Measurements from ENCODE around the gene SMAD6.

DNA sequence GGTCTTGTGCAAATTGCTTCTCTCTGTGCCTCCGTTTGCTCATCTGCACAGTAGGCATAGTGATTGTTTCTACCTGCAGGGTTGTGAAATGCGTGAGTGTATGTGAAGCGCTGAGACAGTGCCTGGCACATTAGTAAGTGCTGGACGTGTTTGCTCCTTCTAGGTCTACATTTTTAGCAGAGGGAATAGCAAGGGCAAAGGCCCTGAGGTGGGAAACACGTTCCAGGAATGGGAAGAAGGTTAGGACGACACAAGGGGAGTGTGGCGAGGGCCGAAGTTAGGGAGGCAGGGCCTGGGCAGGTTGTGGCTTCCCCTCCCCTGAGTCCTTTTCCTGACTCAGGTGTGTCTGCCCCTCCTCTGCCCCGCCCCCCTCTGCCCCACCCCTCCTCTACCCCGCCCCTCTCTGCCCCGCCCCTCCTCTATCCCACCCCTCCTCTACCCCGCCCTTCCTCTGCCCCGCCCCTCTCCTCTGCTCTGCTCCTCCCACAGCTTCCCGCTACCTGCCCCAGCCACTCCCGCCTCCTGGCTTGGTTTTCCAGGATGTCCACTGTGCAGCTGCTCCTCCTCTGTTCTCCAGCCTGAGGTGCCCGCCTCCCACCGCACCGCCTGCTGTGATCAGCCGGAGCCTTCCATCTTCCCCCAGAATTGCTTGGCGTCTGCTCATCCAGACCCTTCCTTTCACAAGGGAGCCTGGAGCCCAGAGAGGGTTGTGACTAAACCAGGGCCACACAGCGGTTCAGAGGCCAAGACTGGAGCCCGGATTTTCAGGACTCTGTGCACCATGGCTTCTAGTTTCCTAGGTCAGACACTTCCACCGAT is 31.1 kb upstream of the SMAD6 start:
- TF ChIP-seq EZH2phosphoT487 (IDR thresholded peaks at IDR 0.05; ENCODE audit: borderline replicate concordance) (no peak), EZH2 (IDR thresholded peaks at IDR 0.05) (no peak), POLR2AphosphoS5 (IDR thresholded peaks at IDR 0.05; ENCODE audit: low read depth, low read length) (peak; percentile 60; the same call in 1 of the 2 replicates), POLR2A (IDR thresholded peaks at IDR 0.05; ENCODE audit: borderline replicate concordance, extremely low read depth, insufficient read depth, insufficient read length) (no peak), CBX3 (IDR thresholded peaks at IDR 0.05; ENCODE audit: low read depth) (no peak), SRF (IDR thresholded peaks at IDR 0.05; ENCODE audit: low read depth) (no peak), SIN3A (IDR thresholded peaks at IDR 0.05; ENCODE audit: low read depth) (no peak), ZFX (IDR thresholded peaks at IDR 0.05) (no peak)
- TF ChIP-seq, protein P1, sequence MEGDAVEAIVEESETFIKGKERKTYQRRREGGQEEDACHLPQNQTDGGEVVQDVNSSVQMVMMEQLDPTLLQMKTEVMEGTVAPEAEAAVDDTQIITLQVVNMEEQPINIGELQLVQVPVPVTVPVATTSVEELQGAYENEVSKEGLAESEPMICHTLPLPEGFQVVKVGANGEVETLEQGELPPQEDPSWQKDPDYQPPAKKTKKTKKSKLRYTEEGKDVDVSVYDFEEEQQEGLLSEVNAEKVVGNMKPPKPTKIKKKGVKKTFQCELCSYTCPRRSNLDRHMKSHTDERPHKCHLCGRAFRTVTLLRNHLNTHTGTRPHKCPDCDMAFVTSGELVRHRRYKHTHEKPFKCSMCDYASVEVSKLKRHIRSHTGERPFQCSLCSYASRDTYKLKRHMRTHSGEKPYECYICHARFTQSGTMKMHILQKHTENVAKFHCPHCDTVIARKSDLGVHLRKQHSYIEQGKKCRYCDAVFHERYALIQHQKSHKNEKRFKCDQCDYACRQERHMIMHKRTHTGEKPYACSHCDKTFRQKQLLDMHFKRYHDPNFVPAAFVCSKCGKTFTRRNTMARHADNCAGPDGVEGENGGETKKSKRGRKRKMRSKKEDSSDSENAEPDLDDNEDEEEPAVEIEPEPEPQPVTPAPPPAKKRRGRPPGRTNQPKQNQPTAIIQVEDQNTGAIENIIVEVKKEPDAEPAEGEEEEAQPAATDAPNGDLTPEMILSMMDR (IDR thresholded peaks at IDR 0.05 in 2 of 3, conservative IDR thresholded peaks at IDR 0.05 in 1 of 3; ENCODE audit: borderline replicate concordance in 1 of 3, insufficient read depth in 1 of 3, low read depth in 2 of 3, low read length in 2 of 3), result no peak
- TF ChIP-seq, protein P2, sequence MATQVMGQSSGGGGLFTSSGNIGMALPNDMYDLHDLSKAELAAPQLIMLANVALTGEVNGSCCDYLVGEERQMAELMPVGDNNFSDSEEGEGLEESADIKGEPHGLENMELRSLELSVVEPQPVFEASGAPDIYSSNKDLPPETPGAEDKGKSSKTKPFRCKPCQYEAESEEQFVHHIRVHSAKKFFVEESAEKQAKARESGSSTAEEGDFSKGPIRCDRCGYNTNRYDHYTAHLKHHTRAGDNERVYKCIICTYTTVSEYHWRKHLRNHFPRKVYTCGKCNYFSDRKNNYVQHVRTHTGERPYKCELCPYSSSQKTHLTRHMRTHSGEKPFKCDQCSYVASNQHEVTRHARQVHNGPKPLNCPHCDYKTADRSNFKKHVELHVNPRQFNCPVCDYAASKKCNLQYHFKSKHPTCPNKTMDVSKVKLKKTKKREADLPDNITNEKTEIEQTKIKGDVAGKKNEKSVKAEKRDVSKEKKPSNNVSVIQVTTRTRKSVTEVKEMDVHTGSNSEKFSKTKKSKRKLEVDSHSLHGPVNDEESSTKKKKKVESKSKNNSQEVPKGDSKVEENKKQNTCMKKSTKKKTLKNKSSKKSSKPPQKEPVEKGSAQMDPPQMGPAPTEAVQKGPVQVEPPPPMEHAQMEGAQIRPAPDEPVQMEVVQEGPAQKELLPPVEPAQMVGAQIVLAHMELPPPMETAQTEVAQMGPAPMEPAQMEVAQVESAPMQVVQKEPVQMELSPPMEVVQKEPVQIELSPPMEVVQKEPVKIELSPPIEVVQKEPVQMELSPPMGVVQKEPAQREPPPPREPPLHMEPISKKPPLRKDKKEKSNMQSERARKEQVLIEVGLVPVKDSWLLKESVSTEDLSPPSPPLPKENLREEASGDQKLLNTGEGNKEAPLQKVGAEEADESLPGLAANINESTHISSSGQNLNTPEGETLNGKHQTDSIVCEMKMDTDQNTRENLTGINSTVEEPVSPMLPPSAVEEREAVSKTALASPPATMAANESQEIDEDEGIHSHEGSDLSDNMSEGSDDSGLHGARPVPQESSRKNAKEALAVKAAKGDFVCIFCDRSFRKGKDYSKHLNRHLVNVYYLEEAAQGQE (IDR thresholded peaks at IDR 0.05; ENCODE audit: low read depth), result no peak

Measured in HCT116 (cell line).